ENCODE results near the gene MEIOSIN. TPM values are rescaled to one million over a fixed set of nuclear protein-coding genes. Genes with fewer than 3 reads are reported as not detected.

MEIOSIN gene
- total and polyA plus RNA-seq, 4 experiments from 2014 or later: not detected

- no peak overlapping the region for H3K4me3 ChIP-seq (ENCODE audit: low read length in 2 of 2)
- peaks cover 11 to 15% of the 10 kb centered on the region in 2 donors for H3K27me3 Mint-ChIP-seq
- H3K36me3 Mint-ChIP-seq: no peaks in the 10 kb centered on the region
Observed at GRCh38 chr19:45800070-45800553, 66.9 kb downstream of the MEIOSIN start.

GRCh38 chr19:45801603-45802175, 68.5 kb downstream of the MEIOSIN start:
- POLR2A ChIA-PET (ENCODE audit: partially characterized antibody): interaction anchor here (4.2 kb wide), 1 partner anchor 31 kb away, joined by 84 read pairs; the partner anchor contains the start of gene SIX5
- H3K9me3 ChIP-seq (ENCODE audit: control insufficient read depth in 1 of 2, low read length in 2 of 2): no peaks in the 10 kb centered on the region
- H3K27me3 ChIP-seq (ENCODE audit: insufficient read depth, low read length): peaks cover 3% of the 10 kb centered on the region
- intact Hi-C loops (cut with micrococcal nuclease): no loop called here
- no peak overlapping the region for H3K4me3 ChIP-seq (ENCODE audit: low read length in 2 of 2)
- no peaks in the 10 kb centered on the region for H3K36me3 Mint-ChIP-seq
- no peaks in the 10 kb centered on the region for H3K36me3 ChIP-seq (ENCODE audit: insufficient read depth, low read length)
- H3K27me3 Mint-ChIP-seq: peaks cover 8 to 12% of the 10 kb centered on the region in 2 donors
- no peak overlapping the region for H3K27ac Mint-ChIP-seq
- peaks cover 0 to 6% (median 4%) of the 10 kb centered on the region in 4 donors for H3K4me1 Mint-ChIP-seq
- peaks cover 4% of the 10 kb centered on the region for H3K4me1 ChIP-seq (ENCODE audit: insufficient read depth, low read length)
- H3K27ac ChIP-seq (ENCODE audit: low read depth, low read length): no peak overlapping the region
- DNase-seq: no peak
- H3K4me3 Mint-ChIP-seq: no peak overlapping the region
- no peaks in the 10 kb centered on the region for H3K9me3 Mint-ChIP-seq
- CTCF ChIA-PET (ENCODE audit: partially characterized antibody): interaction anchor here (1.2 to 12.2 kb wide), 4 partner anchors 11 to 33 kb away, joined by 3 to 238 read pairs (median 4); partner anchors contain the start of genes RSPH6A and SIX5

More at GRCh38 chr19:45800070-45800553, 66.9 kb downstream of the MEIOSIN start:
- ChIA-PET CTCF (ENCODE audit: partially characterized antibody) (interaction anchor here (0.6 to 12.2 kb wide), 14 partner anchors 9 to 82 kb away, joined by 3 to 238 read pairs (median 5); partner anchors contain the start of genes FBXO46 and SIX5), POLR2A (ENCODE audit: partially characterized antibody) (interaction anchor here (1.1 to 4.2 kb wide), 2 partner anchors 15 to 30 kb away, joined by 3 to 84 read pairs; partner anchors contain the start of gene SIX5)
- Histone ChIP-seq H3K4me1 (ENCODE audit: insufficient read depth, low read length) (peaks cover 4% of the 10 kb centered on the region), H3K36me3 (ENCODE audit: insufficient read depth, low read length) (no peaks in the 10 kb centered on the region), H3K27me3 (ENCODE audit: insufficient read depth, low read length) (peaks cover 3% of the 10 kb centered on the region), H3K27ac (ENCODE audit: low read depth, low read length) (no peak overlapping the region), H3K9me3 (ENCODE audit: control insufficient read depth in 1 of 2, low read length in 2 of 2) (no peaks in the 10 kb centered on the region)
- intact Hi-C loops (cut with micrococcal nuclease): no loop called here
- Mint-ChIP-seq H3K4me3 (no peak overlapping the region), H3K9me3 (no peaks in the 10 kb centered on the region), H3K4me1 (peaks cover 0 to 6% (median 4%) of the 10 kb centered on the region in 4 donors), H3K27ac (no peak overlapping the region)
- DNase-seq: no peak

- no peaks in the 10 kb centered on the region for H3K9me3 ChIP-seq (ENCODE audit: control insufficient read depth in 1 of 2, low read length in 2 of 2)
Observed at GRCh38 chr19:45804140-45804958, 71.1 kb downstream of the MEIOSIN start.

GRCh38 chr19:45804959-45805230, 71.7 kb downstream of the MEIOSIN start:
- Histone ChIP-seq H3K9me3 (ENCODE audit: control insufficient read depth in 1 of 2, low read length in 2 of 2) (no peaks in the 10 kb centered on the region), H3K27ac (ENCODE audit: low read depth, low read length) (no peak overlapping the region), H3K4me1 (ENCODE audit: insufficient read depth, low read length) (no peaks in the 10 kb centered on the region), H3K27me3 (ENCODE audit: insufficient read depth, low read length) (no peaks in the 10 kb centered on the region), H3K36me3 (ENCODE audit: insufficient read depth, low read length) (no peaks in the 10 kb centered on the region), H3K4me3 (ENCODE audit: low read length in 2 of 2) (no peak overlapping the region)
- Mint-ChIP-seq H3K36me3 (no peaks in the 10 kb centered on the region), H3K4me3 (no peak overlapping the region), H3K9me3 (no peaks in the 10 kb centered on the region), H3K4me1 (no peaks in the 10 kb centered on the region), H3K27me3 (peaks cover 3 to 6% of the 10 kb centered on the region in 2 donors), H3K27ac (no peak overlapping the region)
- ChIA-PET POLR2A (ENCODE audit: partially characterized antibody) (no interaction called here), CTCF (ENCODE audit: partially characterized antibody) (interaction anchor here (0.6 to 2.9 kb wide), 2 partner anchors 13 to 35 kb away, joined by 3 to 11 read pairs; no protein-coding TSS in a partner anchor)
- DNase-seq: no peak
- intact Hi-C loops (cut with micrococcal nuclease): no loop called here

More at GRCh38 chr19:45804140-45804958, 71.1 kb downstream of the MEIOSIN start:
- Histone ChIP-seq H3K4me1 (ENCODE audit: insufficient read depth, low read length) (no peaks in the 10 kb centered on the region), H3K36me3 (ENCODE audit: insufficient read depth, low read length) (no peaks in the 10 kb centered on the region), H3K27me3 (ENCODE audit: insufficient read depth, low read length) (peaks cover under 1% of the 10 kb centered on the region), H3K27ac (ENCODE audit: low read depth, low read length) (no peak overlapping the region), H3K4me3 (ENCODE audit: low read length in 2 of 2) (no peak overlapping the region)
- POLR2A ChIA-PET (ENCODE audit: partially characterized antibody): no interaction called here
- DNase-seq: no peak
- peaks cover 3 to 6% of the 10 kb centered on the region in 2 donors for H3K27me3 Mint-ChIP-seq
- no peaks in the 10 kb centered on the region for H3K9me3 Mint-ChIP-seq
- no peaks in the 10 kb centered on the region for H3K36me3 Mint-ChIP-seq
- CTCF ChIA-PET (ENCODE audit: partially characterized antibody): interaction anchor here (0.6 to 12.2 kb wide), 3 partner anchors 13 to 36 kb away, joined by 3 to 238 read pairs (median 11); partner anchors contain the start of gene SIX5
- intact Hi-C loops (cut with micrococcal nuclease): no loop called here
- no peaks in the 10 kb centered on the region for H3K4me1 Mint-ChIP-seq
- no peak overlapping the region for H3K27ac Mint-ChIP-seq
- H3K4me3 Mint-ChIP-seq: no peak overlapping the region

GRCh38 chr19:45805719-45806118, 72.5 kb downstream of the MEIOSIN start:
- no peaks in the 10 kb centered on the region for H3K9me3 ChIP-seq (ENCODE audit: control insufficient read depth in 1 of 2, low read length in 2 of 2)
- H3K27me3 ChIP-seq (ENCODE audit: insufficient read depth, low read length): no peaks in the 10 kb centered on the region
- Mint-ChIP-seq H3K4me1 (no peaks in the 10 kb centered on the region), H3K27me3 (peaks cover 3 to 6% of the 10 kb centered on the region in 2 donors), H3K9me3 (no peaks in the 10 kb centered on the region), H3K36me3 (no peaks in the 10 kb centered on the region), H3K4me3 (no peak overlapping the region), H3K27ac (no peak overlapping the region)
- H3K4me1 ChIP-seq (ENCODE audit: insufficient read depth, low read length): no peaks in the 10 kb centered on the region
- no peak for DNase-seq
- ChIA-PET POLR2A (ENCODE audit: partially characterized antibody) (no interaction called here), CTCF (ENCODE audit: partially characterized antibody) (interaction anchor here (2.9 kb wide), 1 partner anchor 12 kb away, joined by 11 read pairs; no protein-coding TSS in a partner anchor)
- no peaks in the 10 kb centered on the region for H3K36me3 ChIP-seq (ENCODE audit: insufficient read depth, low read length)
- H3K4me3 ChIP-seq (ENCODE audit: low read length in 2 of 2): no peak overlapping the region
- H3K27ac ChIP-seq (ENCODE audit: low read depth, low read length): no peak overlapping the region
- intact Hi-C loops (cut with micrococcal nuclease): no loop called here

GRCh38 chr19:45809643-45810159, 76.5 kb downstream of the MEIOSIN start:
- intact Hi-C loops (cut with micrococcal nuclease): no loop called here

GRCh38 chr19:45812297-45812696, 79.1 kb downstream of the MEIOSIN start:
- Histone ChIP-seq H3K4me3 (ENCODE audit: low read length in 2 of 2) (no peak overlapping the region), H3K9me3 (ENCODE audit: control insufficient read depth in 1 of 2, low read length in 2 of 2) (no peaks in the 10 kb centered on the region), H3K4me1 (ENCODE audit: insufficient read depth, low read length) (peaks cover under 1% of the 10 kb centered on the region), H3K27me3 (ENCODE audit: insufficient read depth, low read length) (no peaks in the 10 kb centered on the region), H3K27ac (ENCODE audit: low read depth, low read length) (no peak overlapping the region), H3K36me3 (ENCODE audit: insufficient read depth, low read length) (no peaks in the 10 kb centered on the region)
- Mint-ChIP-seq H3K4me3 (no peak overlapping the region), H3K27ac (peak overlapping the region in 1 of 7 donors; percentile 28), H3K27me3 (no peaks in the 10 kb centered on the region), H3K4me1 (peaks cover 0 to 5% (median 3%) of the 10 kb centered on the region in 4 donors), H3K9me3 (peaks cover 0 to 2% (median 0%) of the 10 kb centered on the region in 8 donors), H3K36me3 (peaks cover 0 to 2% of the 10 kb centered on the region in 2 donors)
- no peak for DNase-seq
- CTCF ChIA-PET (ENCODE audit: partially characterized antibody): interaction anchor here (0.6 to 1.2 kb wide), 2 partner anchors 10 to 38 kb away, joined by 3 to 4 read pairs; no protein-coding TSS in a partner anchor
- intact Hi-C loops (cut with micrococcal nuclease): no loop called here
- POLR2A ChIA-PET (ENCODE audit: partially characterized antibody): no interaction called here

More at GRCh38 chr19:45809643-45810159, 76.5 kb downstream of the MEIOSIN start:
- H3K27ac ChIP-seq (ENCODE audit: low read depth, low read length): no peak overlapping the region
- H3K9me3 ChIP-seq (ENCODE audit: control insufficient read depth in 1 of 2, low read length in 2 of 2): no peaks in the 10 kb centered on the region
- Mint-ChIP-seq H3K4me1 (no peaks in the 10 kb centered on the region), H3K27ac (no peak overlapping the region), H3K36me3 (no peaks in the 10 kb centered on the region), H3K9me3 (peaks cover 0 to 2% (median 0%) of the 10 kb centered on the region in 8 donors), H3K4me3 (no peak overlapping the region), H3K27me3 (no peaks in the 10 kb centered on the region)
- DNase-seq: no peak
- H3K27me3 ChIP-seq (ENCODE audit: insufficient read depth, low read length): no peaks in the 10 kb centered on the region
- no peaks in the 10 kb centered on the region for H3K36me3 ChIP-seq (ENCODE audit: insufficient read depth, low read length)
- H3K4me3 ChIP-seq (ENCODE audit: low read length in 2 of 2): no peak overlapping the region
- H3K4me1 ChIP-seq (ENCODE audit: insufficient read depth, low read length): no peaks in the 10 kb centered on the region
- CTCF ChIA-PET (ENCODE audit: partially characterized antibody): interaction anchor here (0.8 to 2.0 kb wide), 3 partner anchors 7 to 39 kb away, joined by 3 to 9 read pairs (median 4); no protein-coding TSS in a partner anchor
- POLR2A ChIA-PET (ENCODE audit: partially characterized antibody): no interaction called here
